ENCODE data around the gene TMEFF1. TPM values are rescaled to one million over a fixed set of nuclear protein-coding genes. Genes with fewer than 3 reads are reported as not detected.

Gene TMEFF1
- polyA plus RNA-seq, 2 of the 4 experiments (the other 2 are of a cell fraction): 0.31 to 0.61 TPM

- Histone ChIP-seq H3K4me3 (no peak overlapping the region), H3K4me2 (no peak overlapping the region), H3K9me3 (no peaks in the 10 kb centered on the region), H3K27ac (no peak overlapping the region), H3K4me1 (peaks cover 9% of the 10 kb centered on the region; the same call in 1 of the 3 replicates)
- 56% methylated on average over 2 of the region's 2 CpGs for whole genome bisulfite sequencing (ENCODE audit: missing lambda C conversion rate)
- FAIRE-seq (no peak), ATAC-seq (no peak), DNase-seq (ENCODE audit: low read depth in 1 of 2, low spot score in 1 of 2) (no peak)
- ChIA-PET CTCF (interaction anchor here (1.3 kb wide), 1 partner anchor 31 kb away, joined by 3 read pairs; no protein-coding TSS in a partner anchor), POLR2A (no interaction called here)
- TF ChIP-seq, protein P1, sequence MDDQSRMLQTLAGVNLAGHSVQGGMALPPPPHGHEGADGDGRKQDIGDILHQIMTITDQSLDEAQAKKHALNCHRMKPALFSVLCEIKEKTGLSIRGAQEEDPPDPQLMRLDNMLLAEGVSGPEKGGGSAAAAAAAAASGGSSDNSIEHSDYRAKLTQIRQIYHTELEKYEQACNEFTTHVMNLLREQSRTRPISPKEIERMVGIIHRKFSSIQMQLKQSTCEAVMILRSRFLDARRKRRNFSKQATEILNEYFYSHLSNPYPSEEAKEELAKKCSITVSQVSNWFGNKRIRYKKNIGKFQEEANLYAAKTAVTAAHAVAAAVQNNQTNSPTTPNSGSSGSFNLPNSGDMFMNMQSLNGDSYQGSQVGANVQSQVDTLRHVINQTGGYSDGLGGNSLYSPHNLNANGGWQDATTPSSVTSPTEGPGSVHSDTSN (IDR thresholded peaks at IDR 0.05): no peak
- TF ChIP-seq, protein P2, sequence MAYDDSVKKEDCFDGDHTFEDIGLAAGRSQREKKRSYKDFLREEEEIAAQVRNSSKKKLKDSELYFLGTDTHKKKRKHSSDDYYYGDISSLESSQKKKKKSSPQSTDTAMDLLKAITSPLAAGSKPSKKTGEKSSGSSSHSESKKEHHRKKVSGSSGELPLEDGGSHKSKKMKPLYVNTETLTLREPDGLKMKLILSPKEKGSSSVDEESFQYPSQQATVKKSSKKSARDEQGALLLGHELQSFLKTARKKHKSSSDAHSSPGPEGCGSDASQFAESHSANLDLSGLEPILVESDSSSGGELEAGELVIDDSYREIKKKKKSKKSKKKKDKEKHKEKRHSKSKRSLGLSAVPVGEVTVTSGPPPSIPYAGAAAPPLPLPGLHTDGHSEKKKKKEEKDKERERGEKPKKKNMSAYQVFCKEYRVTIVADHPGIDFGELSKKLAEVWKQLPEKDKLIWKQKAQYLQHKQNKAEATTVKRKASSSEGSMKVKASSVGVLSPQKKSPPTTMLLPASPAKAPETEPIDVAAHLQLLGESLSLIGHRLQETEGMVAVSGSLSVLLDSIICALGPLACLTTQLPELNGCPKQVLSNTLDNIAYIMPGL (CRISPR knock-in tag; IDR thresholded peaks at IDR 0.05; ENCODE audit: borderline replicate concordance): no peak
- no peak for TF ChIP-seq MYC (IDR thresholded peaks at IDR 0.05; ENCODE audit: borderline replicate concordance, low read length)
- no peak for TF ChIP-seq EP300 (IDR thresholded peaks at IDR 0.05)
- TF ChIP-seq RCOR1 (IDR thresholded peaks at IDR 0.05; ENCODE audit: low read depth, low read length): no peak
- no peak for TF ChIP-seq EHMT2 (IDR thresholded peaks at IDR 0.05; ENCODE audit: low read depth)
- no peak for TF ChIP-seq ESRRA (IDR thresholded peaks at IDR 0.05; ENCODE audit: borderline replicate concordance, low read length)
These were observed 7.7 kb upstream of the TMEFF1 start for GRCh38 chr9:100465274-100465673.

DNA sequence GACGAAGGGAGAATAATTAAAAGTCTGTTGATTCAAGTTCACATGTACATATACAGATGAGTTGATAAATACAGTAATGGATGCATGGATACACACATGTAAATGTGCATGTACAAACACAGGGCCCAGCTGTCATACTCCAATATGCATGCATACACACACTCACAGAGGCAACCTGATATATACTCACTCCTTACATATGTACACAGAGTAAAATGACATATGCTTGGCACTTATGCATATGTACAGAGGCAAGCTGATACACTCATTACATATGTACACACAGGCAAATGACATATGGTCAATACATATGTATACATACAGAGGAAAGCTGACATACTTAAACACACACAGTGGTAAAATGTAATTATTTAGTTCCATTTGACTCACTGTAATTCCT lies 7.2 kb upstream of the TMEFF1 start:
- WGBS (ENCODE audit: missing lambda C conversion rate): 86% methylated on average over 1 of the region's 1 CpG
- no peak for TF ChIP-seq MAFK (IDR thresholded peaks at IDR 0.05; ENCODE audit: partially characterized antibody)
- TF ChIP-seq FOSL2 (IDR thresholded peaks at IDR 0.05): no peak
- no peak for TF ChIP-seq FOSL2 (CRISPR knock-in tag; IDR thresholded peaks at IDR 0.05)
- TF ChIP-seq, protein P3, sequence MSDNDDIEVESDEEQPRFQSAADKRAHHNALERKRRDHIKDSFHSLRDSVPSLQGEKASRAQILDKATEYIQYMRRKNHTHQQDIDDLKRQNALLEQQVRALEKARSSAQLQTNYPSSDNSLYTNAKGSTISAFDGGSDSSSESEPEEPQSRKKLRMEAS (IDR thresholded peaks at IDR 0.05): no peak
- TF ChIP-seq CHD4 (IDR thresholded peaks at IDR 0.05; ENCODE audit: borderline replicate concordance): no peak
- no peak for TF ChIP-seq TP53 (CRISPR knock-in tag; IDR thresholded peaks at IDR 0.05)
- TF ChIP-seq, protein P4, sequence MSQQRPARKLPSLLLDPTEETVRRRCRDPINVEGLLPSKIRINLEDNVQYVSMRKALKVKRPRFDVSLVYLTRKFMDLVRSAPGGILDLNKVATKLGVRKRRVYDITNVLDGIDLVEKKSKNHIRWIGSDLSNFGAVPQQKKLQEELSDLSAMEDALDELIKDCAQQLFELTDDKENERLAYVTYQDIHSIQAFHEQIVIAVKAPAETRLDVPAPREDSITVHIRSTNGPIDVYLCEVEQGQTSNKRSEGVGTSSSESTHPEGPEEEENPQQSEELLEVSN (IDR thresholded peaks at IDR 0.05; ENCODE audit: borderline replicate concordance, low read depth): no peak
- TF ChIP-seq ZNF302 (CRISPR knock-in tag; IDR thresholded peaks at IDR 0.05): no peak
- no peak for TF ChIP-seq ATOH8 (CRISPR knock-in tag; IDR thresholded peaks at IDR 0.05; ENCODE audit: low read depth)
- TF ChIP-seq CHD2 (IDR thresholded peaks at IDR 0.05; ENCODE audit: low read length, partially characterized antibody): no peak
- no peak for TF ChIP-seq EHF (CRISPR knock-in tag; IDR thresholded peaks at IDR 0.05)
- TF ChIP-seq HOXA7 (CRISPR knock-in tag; IDR thresholded peaks at IDR 0.05): no peak
- TF ChIP-seq CTCF (IDR thresholded peaks at IDR 0.05): no peak
- TF ChIP-seq SREBF2 (IDR thresholded peaks at IDR 0.05): no peak
- no peak for TF ChIP-seq MYC (IDR thresholded peaks at IDR 0.05; ENCODE audit: borderline replicate concordance, low read length)
- no peak for TF ChIP-seq GATA3 (IDR thresholded peaks at IDR 0.05; ENCODE audit: borderline replicate concordance)
- TF ChIP-seq FOXS1 (CRISPR knock-in tag; IDR thresholded peaks at IDR 0.05): no peak
- no peak for TF ChIP-seq ZC3H11A (IDR thresholded peaks at IDR 0.05)
- no peak for TF ChIP-seq HOXB13 (CRISPR knock-in tag; IDR thresholded peaks at IDR 0.05; ENCODE audit: low read depth)
- no peak for TF ChIP-seq KDM1A (IDR thresholded peaks at IDR 0.05; ENCODE audit: low read depth)
- no peak for ATAC-seq
- Histone ChIP-seq H3K4me3 (no peak overlapping the region), H3K4me2 (no peak overlapping the region), H3K27ac (no peak overlapping the region), H3K4me1 (peaks cover 9% of the 10 kb centered on the region; the same call in 1 of the 3 replicates), H3K9me3 (no peaks in the 10 kb centered on the region)
- no peak for FAIRE-seq
- ChIA-PET CTCF (interaction anchor here (1.0 to 1.5 kb wide), 4 partner anchors 9 to 31 kb away, joined by 3 to 6 read pairs (median 4); no protein-coding TSS in a partner anchor), POLR2A (no interaction called here)
- DNase-seq (ENCODE audit: low read depth in 1 of 2, low spot score in 1 of 2): no peak
